ENCODE data around the gene JCAD.

DNA sequence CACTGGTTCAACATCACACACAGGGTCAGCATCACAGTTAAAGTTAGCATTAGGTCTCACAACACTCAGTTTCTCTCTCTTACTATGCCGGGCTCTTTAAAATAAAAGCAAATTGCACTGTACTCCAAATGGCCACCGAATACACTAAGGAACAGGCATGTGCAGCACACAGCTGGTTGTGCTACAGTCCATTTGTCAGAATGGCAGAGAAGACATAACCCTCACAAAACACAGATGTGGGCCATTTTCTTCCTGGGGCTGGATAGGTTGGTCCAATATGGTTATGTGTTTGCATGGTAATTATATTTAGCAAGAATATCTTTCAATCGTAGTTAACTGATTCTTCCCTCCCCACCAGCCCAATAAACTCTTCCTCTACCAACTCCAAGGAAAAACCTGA lies 9.0 kb downstream of the JCAD start:
- TF ChIP-seq, protein P1, sequence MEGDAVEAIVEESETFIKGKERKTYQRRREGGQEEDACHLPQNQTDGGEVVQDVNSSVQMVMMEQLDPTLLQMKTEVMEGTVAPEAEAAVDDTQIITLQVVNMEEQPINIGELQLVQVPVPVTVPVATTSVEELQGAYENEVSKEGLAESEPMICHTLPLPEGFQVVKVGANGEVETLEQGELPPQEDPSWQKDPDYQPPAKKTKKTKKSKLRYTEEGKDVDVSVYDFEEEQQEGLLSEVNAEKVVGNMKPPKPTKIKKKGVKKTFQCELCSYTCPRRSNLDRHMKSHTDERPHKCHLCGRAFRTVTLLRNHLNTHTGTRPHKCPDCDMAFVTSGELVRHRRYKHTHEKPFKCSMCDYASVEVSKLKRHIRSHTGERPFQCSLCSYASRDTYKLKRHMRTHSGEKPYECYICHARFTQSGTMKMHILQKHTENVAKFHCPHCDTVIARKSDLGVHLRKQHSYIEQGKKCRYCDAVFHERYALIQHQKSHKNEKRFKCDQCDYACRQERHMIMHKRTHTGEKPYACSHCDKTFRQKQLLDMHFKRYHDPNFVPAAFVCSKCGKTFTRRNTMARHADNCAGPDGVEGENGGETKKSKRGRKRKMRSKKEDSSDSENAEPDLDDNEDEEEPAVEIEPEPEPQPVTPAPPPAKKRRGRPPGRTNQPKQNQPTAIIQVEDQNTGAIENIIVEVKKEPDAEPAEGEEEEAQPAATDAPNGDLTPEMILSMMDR (conservative IDR thresholded peaks at IDR 0.05; ENCODE audit: low read length): no peak
- no peak for TF ChIP-seq EZH2phosphoT487 (IDR thresholded peaks at IDR 0.05; ENCODE audit: borderline replicate concordance)
